Upper lobe of left lung (tissue), 4 donors: Measurements from ENCODE around the gene AP1S3.

ENCODE experiments used
- POLR2A ChIP-seq, 4 donors: fragments of 450-650 bp; IDR thresholded peaks; one replicate each; pipeline ENCODE4 v1.5.1; 2016 to 2017; ENCODE audit warnings: antibody characterized with exemption in 4 of 4, mild to moderate bottlenecking in 2 of 4
- TF ChIP-seq, protein P1 (sequence below), 6 experiments: fragments of 450-650 bp in 4 of 6; fragments of 200-600 bp in 2 of 6; sonication (generic) in 2 of 6; IDR thresholded peaks; one replicate each; pipeline ENCODE4 v1.5.1; 2016 to 2019; ENCODE audit warnings: antibody characterized with exemption in 6 of 6

GRCh38 chr2:223736488-223736887 is 100.9 kb downstream of the AP1S3 start:
- no peak for TF ChIP-seq POLR2A (IDR thresholded peaks at IDR 0.05)
- TF ChIP-seq, protein P1, sequence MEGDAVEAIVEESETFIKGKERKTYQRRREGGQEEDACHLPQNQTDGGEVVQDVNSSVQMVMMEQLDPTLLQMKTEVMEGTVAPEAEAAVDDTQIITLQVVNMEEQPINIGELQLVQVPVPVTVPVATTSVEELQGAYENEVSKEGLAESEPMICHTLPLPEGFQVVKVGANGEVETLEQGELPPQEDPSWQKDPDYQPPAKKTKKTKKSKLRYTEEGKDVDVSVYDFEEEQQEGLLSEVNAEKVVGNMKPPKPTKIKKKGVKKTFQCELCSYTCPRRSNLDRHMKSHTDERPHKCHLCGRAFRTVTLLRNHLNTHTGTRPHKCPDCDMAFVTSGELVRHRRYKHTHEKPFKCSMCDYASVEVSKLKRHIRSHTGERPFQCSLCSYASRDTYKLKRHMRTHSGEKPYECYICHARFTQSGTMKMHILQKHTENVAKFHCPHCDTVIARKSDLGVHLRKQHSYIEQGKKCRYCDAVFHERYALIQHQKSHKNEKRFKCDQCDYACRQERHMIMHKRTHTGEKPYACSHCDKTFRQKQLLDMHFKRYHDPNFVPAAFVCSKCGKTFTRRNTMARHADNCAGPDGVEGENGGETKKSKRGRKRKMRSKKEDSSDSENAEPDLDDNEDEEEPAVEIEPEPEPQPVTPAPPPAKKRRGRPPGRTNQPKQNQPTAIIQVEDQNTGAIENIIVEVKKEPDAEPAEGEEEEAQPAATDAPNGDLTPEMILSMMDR (IDR thresholded peaks at IDR 0.05): no peak
